ENCODE results near the gene ANO7. TPM values are rescaled to one million over a fixed set of nuclear protein-coding genes. Genes with fewer than 3 reads are reported as not detected.
A peak's percentile ranks its signal among the peaks of the same experiment; 100 is the strongest.

ANO7 gene
- total and polyA plus RNA-seq, 2 of the 13 experiments (the other 11 are each of a cell fraction or from before 2014, with no cell fraction given), result 4.1 to 4.9 TPM

DNA sequence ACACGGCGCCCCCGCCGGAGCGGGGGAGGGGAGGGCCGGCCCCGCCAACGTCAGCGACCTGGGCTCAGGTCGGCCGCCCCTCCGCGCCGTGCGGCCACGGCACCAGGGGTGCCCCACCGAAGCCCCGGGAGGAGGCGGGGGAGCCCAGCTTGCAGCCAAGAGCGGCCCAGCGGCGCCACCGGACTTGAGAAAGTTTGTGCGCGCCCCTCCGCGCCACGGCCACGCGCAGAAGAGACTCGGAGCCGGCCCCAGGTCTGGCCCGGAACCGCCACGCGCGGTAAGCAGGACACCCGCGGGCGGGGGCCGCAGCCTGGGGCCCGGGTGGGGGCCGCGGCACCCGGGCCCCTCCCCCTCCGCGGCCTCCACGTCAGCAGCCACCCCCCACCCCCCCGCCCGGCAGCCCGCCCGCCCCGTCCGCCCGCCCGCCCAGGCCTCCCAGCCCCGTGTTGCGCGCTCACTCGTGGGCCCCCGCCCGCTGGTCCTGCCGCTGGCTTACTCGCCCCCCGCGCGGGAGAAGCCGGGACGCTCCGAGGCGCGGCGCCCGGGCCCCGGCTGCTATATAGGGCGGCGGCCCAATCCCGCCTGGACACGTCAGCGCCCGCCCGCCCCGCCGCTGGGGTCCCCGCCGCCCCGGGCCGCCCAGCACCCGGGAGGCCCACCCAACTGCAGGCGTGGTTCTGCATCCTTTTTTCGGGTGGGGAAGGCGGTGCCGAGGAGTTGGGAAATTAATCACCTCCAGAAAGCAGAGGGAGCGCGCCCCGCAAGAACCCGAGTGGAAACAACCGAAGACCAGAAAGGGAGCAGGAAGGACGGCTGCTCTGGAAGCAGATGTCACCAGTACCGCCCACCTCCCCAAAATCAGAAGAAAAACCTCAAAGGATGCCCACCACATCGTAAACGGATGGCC is 84.1 kb downstream of the ANO7 start (continued):
- TF ChIP-seq POLR2AphosphoS5 (IDR thresholded peaks at IDR 0.05; ENCODE audit: low read depth, low read length), result peak; percentile 60
- TF ChIP-seq ZNF674 (CRISPR knock-in tag; IDR thresholded peaks at IDR 0.05; ENCODE audit: low read depth), result 0 out of 2 replicates have a peak, but pooled peaks have one; percentile 69
- peak; percentile 60 for TF ChIP-seq ZNF749 (CRISPR knock-in tag; IDR thresholded peaks at IDR 0.05; ENCODE audit: borderline replicate concordance)
- TF ChIP-seq, protein P1, sequence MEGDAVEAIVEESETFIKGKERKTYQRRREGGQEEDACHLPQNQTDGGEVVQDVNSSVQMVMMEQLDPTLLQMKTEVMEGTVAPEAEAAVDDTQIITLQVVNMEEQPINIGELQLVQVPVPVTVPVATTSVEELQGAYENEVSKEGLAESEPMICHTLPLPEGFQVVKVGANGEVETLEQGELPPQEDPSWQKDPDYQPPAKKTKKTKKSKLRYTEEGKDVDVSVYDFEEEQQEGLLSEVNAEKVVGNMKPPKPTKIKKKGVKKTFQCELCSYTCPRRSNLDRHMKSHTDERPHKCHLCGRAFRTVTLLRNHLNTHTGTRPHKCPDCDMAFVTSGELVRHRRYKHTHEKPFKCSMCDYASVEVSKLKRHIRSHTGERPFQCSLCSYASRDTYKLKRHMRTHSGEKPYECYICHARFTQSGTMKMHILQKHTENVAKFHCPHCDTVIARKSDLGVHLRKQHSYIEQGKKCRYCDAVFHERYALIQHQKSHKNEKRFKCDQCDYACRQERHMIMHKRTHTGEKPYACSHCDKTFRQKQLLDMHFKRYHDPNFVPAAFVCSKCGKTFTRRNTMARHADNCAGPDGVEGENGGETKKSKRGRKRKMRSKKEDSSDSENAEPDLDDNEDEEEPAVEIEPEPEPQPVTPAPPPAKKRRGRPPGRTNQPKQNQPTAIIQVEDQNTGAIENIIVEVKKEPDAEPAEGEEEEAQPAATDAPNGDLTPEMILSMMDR (CRISPR knock-in tag; IDR thresholded peaks at IDR 0.05), result no peak; the same call in 1 of the 2 replicates
- peak; percentile 44; the same call in 1 of the 2 replicates for TF ChIP-seq ZNF451 (CRISPR knock-in tag; IDR thresholded peaks at IDR 0.05)
- TF ChIP-seq, protein P2, sequence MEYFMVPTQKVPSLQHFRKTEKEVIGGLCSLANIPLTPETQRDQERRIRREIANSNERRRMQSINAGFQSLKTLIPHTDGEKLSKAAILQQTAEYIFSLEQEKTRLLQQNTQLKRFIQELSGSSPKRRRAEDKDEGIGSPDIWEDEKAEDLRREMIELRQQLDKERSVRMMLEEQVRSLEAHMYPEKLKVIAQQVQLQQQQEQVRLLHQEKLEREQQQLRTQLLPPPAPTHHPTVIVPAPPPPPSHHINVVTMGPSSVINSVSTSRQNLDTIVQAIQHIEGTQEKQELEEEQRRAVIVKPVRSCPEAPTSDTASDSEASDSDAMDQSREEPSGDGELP (IDR thresholded peaks at IDR 0.05; ENCODE audit: borderline replicate concordance, low read depth), result no peak
- TF ChIP-seq RFXAP (CRISPR knock-in tag; IDR thresholded peaks at IDR 0.05; ENCODE audit: borderline replicate concordance), result peak; percentile 30
- peak; percentile 42; the same call in 1 of the 2 replicates for TF ChIP-seq ZNF841 (CRISPR knock-in tag; IDR thresholded peaks at IDR 0.05; ENCODE audit: borderline replicate concordance)
- TF ChIP-seq, protein P3, sequence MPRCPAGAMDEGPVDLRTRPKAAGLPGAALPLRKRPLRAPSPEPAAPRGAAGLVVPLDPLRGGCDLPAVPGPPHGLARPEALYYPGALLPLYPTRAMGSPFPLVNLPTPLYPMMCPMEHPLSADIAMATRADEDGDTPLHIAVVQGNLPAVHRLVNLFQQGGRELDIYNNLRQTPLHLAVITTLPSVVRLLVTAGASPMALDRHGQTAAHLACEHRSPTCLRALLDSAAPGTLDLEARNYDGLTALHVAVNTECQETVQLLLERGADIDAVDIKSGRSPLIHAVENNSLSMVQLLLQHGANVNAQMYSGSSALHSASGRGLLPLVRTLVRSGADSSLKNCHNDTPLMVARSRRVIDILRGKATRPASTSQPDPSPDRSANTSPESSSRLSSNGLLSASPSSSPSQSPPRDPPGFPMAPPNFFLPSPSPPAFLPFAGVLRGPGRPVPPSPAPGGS (CRISPR knock-in tag; IDR thresholded peaks at IDR 0.05), result no peak
